ENCODE measurements around the gene OR6A2.
A peak's percentile ranks its signal among the peaks of the same experiment; 100 is the strongest.

OR6A2 gene

DNA sequence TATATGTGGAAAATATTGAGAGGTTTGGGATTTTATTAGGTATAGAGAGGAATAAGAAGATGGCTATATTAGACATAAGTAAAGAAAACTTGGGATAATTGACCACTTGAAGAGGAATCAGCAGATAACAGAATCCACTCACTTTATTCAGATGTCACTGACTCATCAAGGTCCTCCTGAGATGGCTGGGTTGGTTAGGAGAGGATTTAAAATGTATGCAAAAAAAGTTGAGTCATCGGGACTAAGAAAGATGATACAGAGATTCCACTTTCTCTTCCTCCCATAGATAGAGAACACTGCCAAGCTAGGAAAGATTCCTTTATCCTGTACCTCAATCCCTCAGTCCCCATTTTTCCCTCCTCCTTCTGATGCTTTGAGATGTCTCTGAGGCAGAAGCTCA, at the start of gene OR6A2:
Gene OR6A2 (minus strand): TSS at position 288 of the 400 bp plus-strand sequence. CDS start 3,981 bp downstream, outside the sequence.
- no peak for DNase-seq (ENCODE audit: low spot score)

- DNase-seq (ENCODE audit: low spot score) = no peak
These were observed 45.9 kb upstream of the OR6A2 start, which contains the start of gene OR10A5 for GRCh38 chr11:6845383-6845782. Gene OR10A5, plus strand, starts transcription at chr11:6845683. Its CDS starts 0 bp downstream, at chr11:6845683.

GRCh38 chr11:6844356-6844755, 44.9 kb upstream of the OR6A2 start:
- DNase-seq (ENCODE audit: low spot score) = no peak

DNA sequence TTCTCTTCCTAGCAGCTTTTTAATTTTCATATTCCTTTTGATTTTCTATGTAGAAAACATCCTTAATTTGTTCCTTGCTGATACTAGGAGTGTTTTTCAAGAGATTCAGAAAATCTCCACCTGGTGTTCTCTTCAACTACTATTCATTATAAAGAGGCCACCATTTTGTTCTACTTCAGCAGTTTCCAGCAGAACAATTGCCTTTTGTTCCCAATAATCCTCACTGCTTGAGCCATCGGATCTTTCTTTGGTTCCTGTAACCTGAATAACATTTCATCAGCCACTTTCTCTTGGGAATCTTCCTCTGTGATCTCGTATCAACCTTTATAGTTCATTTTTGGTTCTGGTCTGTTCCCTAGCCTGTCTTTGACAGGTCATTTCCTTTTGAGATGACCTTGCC, 44.2 kb upstream of the OR6A2 start:
- peak; percentile 22 for DNase-seq (ENCODE audit: low spot score)

DNA sequence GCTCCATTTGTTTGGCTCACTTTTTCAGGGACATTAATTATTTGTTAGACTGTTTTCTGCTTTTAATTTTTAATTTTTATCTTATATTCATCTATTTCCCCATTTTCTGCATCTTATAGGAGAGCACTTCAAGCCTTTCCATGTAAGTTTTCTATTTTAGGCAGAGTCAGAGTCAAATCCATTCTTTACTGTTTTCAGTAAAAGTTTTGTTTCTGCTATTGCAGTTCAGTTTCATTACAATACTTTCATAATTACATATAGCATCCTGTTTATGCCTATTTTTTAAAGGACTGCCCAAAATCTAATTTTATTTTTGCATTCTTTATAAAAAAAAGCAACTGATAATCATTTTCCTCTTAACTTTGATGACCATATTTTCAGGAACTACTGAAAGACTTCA, 42.2 kb upstream of the OR6A2 start:
- no peak for DNase-seq (ENCODE audit: low spot score)

GRCh38 chr11:6834021-6834420, 34.5 kb upstream of the OR6A2 start:
- no peak for DNase-seq (ENCODE audit: low spot score)

- DNase-seq (ENCODE audit: low spot score) = peak; percentile 17
These were observed 33.9 kb upstream of the OR6A2 start for GRCh38 chr11:6833356-6833755.

DNA sequence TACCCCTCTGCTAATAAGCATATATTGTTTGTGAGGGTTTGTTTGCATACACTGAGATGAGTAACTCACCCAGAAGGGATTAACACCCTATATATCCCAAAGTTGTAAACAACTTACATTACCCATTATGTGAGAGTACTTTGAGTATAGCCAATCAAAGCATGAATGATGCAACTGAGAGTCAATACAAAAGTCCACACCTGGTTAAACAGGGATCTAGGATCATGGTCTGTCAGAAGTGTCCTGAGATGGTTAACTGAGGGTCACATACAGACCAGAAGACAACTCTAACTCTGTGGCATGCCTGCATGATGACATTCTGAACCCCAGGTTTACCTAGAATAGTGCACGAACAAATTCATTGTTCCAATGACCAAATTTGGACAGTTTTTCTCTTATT, 28.6 kb upstream of the OR6A2 start:
- DNase-seq (ENCODE audit: low spot score) = no peak

GRCh38 chr11:6825231-6825744, 25.8 kb upstream of the OR6A2 start:
- no peak for DNase-seq (ENCODE audit: low spot score)

- DNase-seq (ENCODE audit: low spot score) = no peak
These were observed 24.8 kb upstream of the OR6A2 start for GRCh38 chr11:6824136-6824823.

DNA sequence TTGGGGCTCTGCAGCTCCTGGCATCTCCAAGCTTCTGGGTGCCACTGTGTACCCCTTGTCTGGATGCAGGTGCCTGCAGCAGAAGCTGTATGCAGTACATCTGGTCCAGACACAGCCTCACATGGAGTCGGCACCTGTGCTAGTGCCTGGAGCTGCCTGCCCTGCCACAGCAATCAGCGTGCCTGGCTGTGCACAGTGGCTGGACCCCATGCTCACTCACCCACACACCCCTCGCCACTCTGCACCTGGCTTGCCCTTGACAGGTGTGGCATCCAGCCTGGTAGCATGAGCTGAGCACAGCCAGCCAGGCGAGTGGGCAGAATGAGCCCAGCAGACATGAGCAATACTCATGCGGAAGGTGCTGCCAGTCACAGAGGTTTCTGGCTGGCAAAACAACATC, 19.5 kb upstream of the OR6A2 start:
- DNase-seq (ENCODE audit: low spot score) = no peak

DNA sequence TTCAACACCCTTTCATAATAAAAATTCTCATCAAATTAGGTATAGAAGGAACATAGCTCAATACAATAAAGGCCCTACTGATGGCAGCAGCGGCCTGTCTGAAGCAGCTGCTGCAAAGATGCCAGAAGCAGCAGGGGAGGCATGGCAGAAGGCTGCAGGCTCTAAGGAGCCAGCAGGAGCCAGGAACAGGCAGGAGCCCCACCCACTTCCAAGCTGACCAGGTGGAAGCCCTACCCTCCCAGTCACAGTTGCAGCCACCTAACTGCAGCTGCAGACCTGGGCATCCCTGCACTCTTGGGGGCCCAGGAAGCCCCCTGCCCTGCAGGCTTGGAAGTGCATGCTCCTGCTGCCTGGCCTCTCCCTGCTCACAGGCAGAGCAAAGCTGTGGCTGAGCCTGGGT, 18.2 kb upstream of the OR6A2 start:
- DNase-seq (ENCODE audit: low spot score) = peak; percentile 58

- DNase-seq (ENCODE audit: low spot score) = no peak
These were observed 14.2 kb upstream of the OR6A2 start for GRCh38 chr11:6813656-6814055.

DNA sequence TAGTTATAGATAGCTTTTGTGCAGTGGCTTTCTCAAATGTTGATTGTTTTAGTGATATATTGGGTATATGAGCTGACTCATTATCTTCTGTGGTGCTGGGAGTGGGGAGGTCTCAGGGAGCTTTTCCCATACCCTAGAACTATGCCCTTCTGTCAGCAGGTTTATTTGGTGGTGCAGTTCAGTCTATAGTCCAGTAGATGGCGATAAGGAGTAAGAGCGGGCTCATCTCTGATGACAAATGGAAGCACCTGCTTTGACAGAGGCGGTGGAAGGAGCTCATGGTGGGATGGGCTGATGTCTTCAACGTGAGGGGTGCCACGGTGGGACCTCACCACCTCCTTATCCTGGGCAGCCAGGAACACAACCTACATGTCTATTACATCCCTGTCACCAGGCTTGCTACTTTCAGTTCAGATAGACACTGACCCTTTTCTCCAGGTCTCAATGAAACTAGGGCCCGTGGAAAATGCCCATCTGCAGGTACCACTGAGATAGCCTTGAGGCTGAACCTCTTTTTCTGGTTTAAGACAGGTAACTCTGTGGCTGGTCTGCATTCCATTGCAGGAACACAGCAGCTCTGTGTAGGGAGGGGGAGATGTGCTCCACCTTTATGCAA, 13.0 kb upstream of the OR6A2 start:
- DNase-seq (ENCODE audit: low spot score) = peak; percentile 71

GRCh38 chr11:6801075-6801474, 1.6 kb upstream of the OR6A2 start:
- DNase-seq (ENCODE audit: low spot score) = peak; percentile 38

DNA sequence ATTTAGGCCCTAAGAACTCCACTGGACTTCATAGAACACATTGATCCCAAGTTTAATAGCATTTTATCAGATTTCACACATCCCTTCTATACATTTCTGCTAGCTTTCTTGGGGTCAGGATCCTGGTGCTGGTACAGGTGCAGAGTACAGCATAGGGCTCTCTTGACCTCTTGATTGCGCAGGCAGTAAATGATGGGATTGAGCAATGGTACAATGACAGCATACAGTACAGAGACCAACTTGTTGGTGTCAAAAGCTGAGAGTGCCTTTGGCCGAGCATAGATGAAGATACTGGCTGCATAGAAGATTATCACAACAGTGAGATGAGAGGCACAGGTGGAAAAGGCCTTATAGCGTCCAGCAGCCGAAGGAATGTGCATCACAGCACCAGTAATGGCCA, 4.8 kb downstream of the OR6A2 start:
- no peak for DNase-seq (ENCODE audit: low spot score)

- DNase-seq (ENCODE audit: low spot score) = no peak
These were observed 8.9 kb downstream of the OR6A2 start for GRCh38 chr11:6790546-6790945.

GRCh38 chr11:6782720-6783119, 16.8 kb downstream of the OR6A2 start, which contains the start of gene OR2AG1:
Gene OR2AG1, plus strand, starts transcription at chr11:6783020. Its CDS starts 2,018 bp downstream, at chr11:6785038.
- no peak for DNase-seq (ENCODE audit: low spot score)

- no peak for DNase-seq (ENCODE audit: low spot score)
These were observed 18.7 kb downstream of the OR6A2 start for GRCh38 chr11:6780829-6781228.

DNA sequence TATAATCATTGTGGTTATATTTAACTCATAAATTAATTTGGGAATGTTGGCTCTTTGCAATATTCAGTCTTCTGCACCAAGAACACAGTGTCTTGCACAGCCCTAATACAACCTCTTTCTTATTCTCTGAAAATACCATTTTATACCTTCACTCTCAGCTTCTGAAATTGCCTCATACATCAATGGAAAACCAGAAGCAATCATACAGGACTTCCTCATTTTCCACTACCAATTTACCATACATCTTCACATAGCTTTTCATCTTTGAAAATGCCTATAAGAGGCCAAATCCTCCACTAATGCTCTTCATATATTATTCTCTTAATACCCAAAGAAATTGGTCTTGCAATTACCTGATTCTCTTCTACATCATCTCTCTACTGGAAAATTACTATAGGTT, 21.0 kb downstream of the OR6A2 start:
- no peak for DNase-seq (ENCODE audit: low spot score)

DNA sequence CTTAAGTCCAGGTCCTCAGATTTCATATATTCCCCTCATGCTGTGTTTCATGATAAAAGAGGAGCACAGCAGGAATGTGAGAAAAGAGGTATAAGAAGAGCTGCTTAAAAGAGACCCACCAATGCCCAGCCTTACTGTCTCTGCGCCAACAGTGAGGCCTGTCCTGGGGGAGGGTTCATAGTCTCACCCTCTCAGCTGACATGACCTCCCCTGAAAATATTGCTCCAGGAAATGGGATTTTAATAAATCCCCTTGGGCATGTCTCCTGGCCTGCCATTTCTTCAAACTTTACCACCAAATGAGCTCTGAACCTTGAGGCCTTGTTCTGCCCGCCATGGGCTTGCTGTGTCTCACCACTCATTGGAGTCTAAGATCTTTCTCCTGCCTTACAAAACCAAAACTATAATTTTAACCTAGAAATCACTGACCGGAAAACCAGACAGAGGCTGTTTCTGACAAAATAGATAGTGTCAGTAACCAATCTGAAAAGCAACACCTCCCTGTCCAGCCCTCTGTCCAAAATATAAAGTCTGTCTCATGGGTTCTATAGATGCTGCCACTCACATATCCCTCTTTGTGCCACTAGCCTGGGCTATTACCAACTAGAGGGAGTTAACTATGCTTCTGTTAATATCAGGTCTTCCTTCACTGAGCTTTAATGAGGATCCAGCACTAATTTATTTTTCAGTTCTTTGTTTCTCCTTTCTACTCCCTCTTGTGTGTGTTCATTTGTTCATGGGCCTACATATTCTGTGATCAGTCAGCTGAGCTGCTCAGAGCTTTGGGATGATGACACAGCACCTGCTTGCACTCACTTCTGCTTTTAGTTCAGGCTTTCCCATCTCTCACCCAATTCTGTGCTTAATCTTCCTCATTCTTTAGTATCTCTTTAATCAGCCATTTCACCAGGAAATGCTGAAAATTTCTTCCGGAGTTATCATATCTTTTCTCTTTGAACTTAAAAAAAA, 27.3 kb downstream of the OR6A2 start, which contains the start of gene OR2AG2:
Gene OR2AG2 (minus strand): TSS at position 51 of the 968 bp plus-strand sequence. CDS start 3,019 bp downstream, outside the sequence.
- no peak for DNase-seq (ENCODE audit: low spot score)

DNA sequence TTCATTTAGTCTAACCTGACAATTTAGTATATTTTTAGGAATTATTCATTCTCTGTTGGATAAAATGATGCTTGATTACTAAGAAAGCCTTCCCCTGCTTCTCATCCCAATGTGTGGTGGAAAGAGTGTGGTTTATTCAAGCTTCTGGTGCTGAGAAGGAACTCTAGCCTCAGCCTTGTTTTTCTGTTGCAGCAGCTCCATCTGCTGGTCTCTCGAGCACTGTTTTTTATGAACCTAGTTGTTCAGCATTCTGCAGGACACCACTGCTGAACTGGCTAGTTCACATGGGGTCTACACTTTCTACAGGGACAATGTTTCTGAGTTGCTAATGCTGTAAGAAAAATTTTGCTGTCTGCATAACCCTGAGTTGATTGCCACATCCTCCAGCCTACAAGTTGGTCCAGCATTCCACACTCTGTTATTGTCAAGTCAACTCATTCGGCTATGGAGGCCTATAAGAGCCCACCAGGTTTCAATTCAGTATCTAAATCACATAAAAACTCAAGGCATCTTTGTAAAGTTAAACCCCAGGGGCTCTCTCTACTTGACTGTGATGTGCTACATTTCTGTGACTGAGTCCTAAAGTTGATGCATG, 42.0 kb downstream of the OR6A2 start:
- DNase-seq (ENCODE audit: low spot score) = peak; percentile 75
